GM23248 (cell line): Measurements from ENCODE around the gene SLC26A8. TPM values are rescaled to one million over a fixed set of nuclear protein-coding genes. Genes with fewer than 3 reads are reported as not detected.
A peak's percentile ranks its signal among the peaks of the same experiment; 100 is the strongest.

Source experiments
- DNase-seq: peaks from one replicate; pipeline ENCODE4 v3.0.0-alpha.2; 2015
- H2AFZ ChIP-seq: fragments of 200-600 bp; sonication (generic); 2 replicates; pipeline ENCODE4 v1.6.1; 2016; ENCODE audit warnings: antibody characterized with exemption
- H3F3A ChIP-seq: fragments of 200-600 bp; sonication (generic); 2 replicates; pipeline ENCODE4 v1.6.1; 2016; ENCODE audit warnings: mild to moderate bottlenecking, antibody characterized with exemption, mixed run types; ENCODE audit not compliant: insufficient read depth
- H3K27ac ChIP-seq: fragments of 200-600 bp; sonication (generic); 2 replicates; pipeline ENCODE4 v1.5.1; 2016; ENCODE audit warnings: mild to moderate bottlenecking
- H3K27me3 ChIP-seq: fragments of 200-600 bp; sonication (generic); replicated peaks from 2 replicates; pipeline ENCODE4 v1.6.1; 2016; ENCODE audit warnings: mild to moderate bottlenecking; ENCODE audit not compliant: insufficient read depth
- H3K36me3 ChIP-seq: fragments of 200-600 bp; sonication (generic); 2 replicates; pipeline ENCODE4 v1.6.1; 2016; ENCODE audit warnings: low read depth, mild to moderate bottlenecking
- H3K4me1 ChIP-seq: fragments of 200-600 bp; sonication (generic); 2 replicates; pipeline ENCODE4 v1.6.1; 2016; ENCODE audit warnings: mild to moderate bottlenecking; ENCODE audit not compliant: insufficient read depth
- H3K4me2 ChIP-seq: fragments of 200-600 bp; sonication (generic); one replicate; pipeline ENCODE4 v1.6.1; 2016; ENCODE audit warnings: mild to moderate bottlenecking; ENCODE audit not compliant: unreplicated experiment
- H3K4me3 ChIP-seq: fragments of 200-600 bp; sonication (generic); 2 replicates; pipeline ENCODE4 v1.5.1; 2016; ENCODE audit warnings: mild to moderate bottlenecking
- H3K79me2 ChIP-seq: fragments of 200-600 bp; sonication (generic); 2 replicates; pipeline ENCODE4 v1.6.1; 2016; ENCODE audit warnings: mild to moderate bottlenecking; ENCODE audit not compliant: insufficient read depth
- H3K9ac ChIP-seq: fragments of 200-600 bp; sonication (generic); 2 replicates; pipeline ENCODE4 v1.6.1; 2016; ENCODE audit warnings: mild to moderate bottlenecking
- H3K9me2 ChIP-seq: fragments of 200-600 bp; sonication (generic); 2 replicates; pipeline ENCODE4 v1.6.1; 2016; ENCODE audit warnings: mixed run types, mild to moderate bottlenecking, moderate library complexity; ENCODE audit not compliant: insufficient read depth
- H3K9me3 ChIP-seq: fragments of 200-600 bp; sonication (generic); one replicate; pipeline ENCODE4 v1.6.1; 2017; ENCODE audit warnings: low read depth
- H4K20me1 ChIP-seq: fragments of 200-600 bp; sonication (generic); 2 replicates; pipeline ENCODE4 v1.6.0; 2016; ENCODE audit not compliant: insufficient read depth
- EZH2 ChIP-seq: fragments of 200-600 bp; sonication (generic); IDR thresholded peaks from 2 replicates; pipeline ENCODE4 v1.6.1; 2018; ENCODE audit warnings: antibody characterized with exemption, mild to moderate bottlenecking; ENCODE audit not compliant: insufficient read depth, poor library complexity, severe bottlenecking
- EZH2phosphoT487 ChIP-seq: fragments of 200-600 bp; sonication (generic); IDR thresholded peaks from 2 replicates; pipeline ENCODE4 v1.6.1; 2018; ENCODE audit warnings: antibody characterized with exemption, moderate library complexity, mild to moderate bottlenecking, low read depth; ENCODE audit not compliant: insufficient read depth
- WGBS, 2 experiments: methylation state at CpG; one replicate each; pipeline ENCODE4 v1.1.6; 2015 to 2017; ENCODE audit warnings: low lambda C conversion rate in 2 of 2, low coverage in 1 of 2; ENCODE audit errors: missing lambda C conversion rate in 2 of 2; 5-methylcytosine and 5-hydroxymethylcytosine counted together
- in situ Hi-C: fragments of 300-500 bp; cut with MboI; formaldehyde crosslinking; loops from 2 replicates; pipeline ENCODE4 v1.15.0; 2020
- polyA plus RNA-seq: library from polyadenylated mRNA; unstranded; fragments of >200 nt; fragmentation: Nextera tagmentation; extraction: Ambion mirVana; gene quantifications from 2 replicates; pipeline ENCODE4 v1.2.1, GENCODE V29; 2016
- total RNA-seq: library from RNA; depleted of rRNA; stranded (reverse); fragments of >200 nt; shearing (Covaris generic); gene quantifications from 2 replicates; pipeline ENCODE4 v1.2.3, GENCODE V29; 2014

SLC26A8 gene
- total and polyA plus RNA-seq, 2 experiments from 2014 or later: not detected

GRCh38 chr6:36067374-36068011 is 43.1 kb upstream of the SLC26A8 start:
- Histone ChIP-seq H2AFZ (no peak overlapping the region), H3K9me2 (no peaks in the 10 kb centered on the region), H3K79me2 (peaks cover 100% of the 10 kb centered on the region), H3K9ac (no peak overlapping the region), H3K4me3 (no peak overlapping the region), H3K36me3 (no peaks in the 10 kb centered on the region), H3K27ac (no peak overlapping the region), H3K27me3 (no peaks in the 10 kb centered on the region), H3K4me2 (no peak overlapping the region), H3K9me3 (no peaks in the 10 kb centered on the region), H4K20me1 (peaks cover 20% of the 10 kb centered on the region), H3K4me1 (peaks cover 28% of the 10 kb centered on the region), H3F3A (peaks cover 20% of the 10 kb centered on the region)
- WGBS, 2 experiments: 57 to 62% methylated on average over 3 of the region's 3 CpGs
- no peak for TF ChIP-seq EZH2
- no peak for TF ChIP-seq EZH2phosphoT487
- in situ Hi-C loops: no loop called here
- DNase-seq: peak; percentile 51

- in situ Hi-C loops: no loop called here
- Histone ChIP-seq H3K4me2 (no peak overlapping the region), H3K4me3 (no peak overlapping the region), H3K36me3 (no peaks in the 10 kb centered on the region), H3K4me1 (peaks cover 28% of the 10 kb centered on the region), H3K79me2 (peaks cover 100% of the 10 kb centered on the region), H3K9me2 (no peaks in the 10 kb centered on the region), H3K9me3 (no peaks in the 10 kb centered on the region), H2AFZ (no peak overlapping the region), H3K9ac (no peak overlapping the region), H3F3A (peaks cover 20% of the 10 kb centered on the region), H3K27me3 (no peaks in the 10 kb centered on the region), H3K27ac (no peak overlapping the region), H4K20me1 (peaks cover 20% of the 10 kb centered on the region)
- TF ChIP-seq EZH2 (no peak), EZH2phosphoT487 (no peak)
- no peak for DNase-seq
- 93 to 96% methylated on average over 2 of the region's 2 CpGs for WGBS, 2 experiments
These were observed 42.4 kb upstream of the SLC26A8 start for GRCh38 chr6:36066817-36067216.

- Histone ChIP-seq H3K9ac (no peak overlapping the region), H3K4me2 (peak overlapping the region; percentile 16), H3K9me2 (no peaks in the 10 kb centered on the region), H3K36me3 (0 out of 2 replicates have a peak, but pooled peaks cover 3% of the 10 kb centered on the region), H3F3A (peaks cover 20% of the 10 kb centered on the region), H3K4me1 (peaks cover 28% of the 10 kb centered on the region), H3K4me3 (no peak overlapping the region), H2AFZ (no peak overlapping the region), H4K20me1 (peaks cover 20% of the 10 kb centered on the region), H3K27me3 (no peaks in the 10 kb centered on the region), H3K9me3 (no peaks in the 10 kb centered on the region), H3K79me2 (peaks cover 100% of the 10 kb centered on the region), H3K27ac (no peak overlapping the region)
- TF ChIP-seq EZH2phosphoT487 (no peak), EZH2 (no peak)
- in situ Hi-C loops: no loop called here
- no peak for DNase-seq
These were observed 41.5 kb upstream of the SLC26A8 start for GRCh38 chr6:36065916-36066315.

GRCh38 chr6:36064770-36065396 is 40.4 kb upstream of the SLC26A8 start:
- H3K27me3 ChIP-seq: no peaks in the 10 kb centered on the region
- no peaks in the 10 kb centered on the region for H3K9me2 ChIP-seq
- H3F3A ChIP-seq: peaks cover 20% of the 10 kb centered on the region
- no peak overlapping the region for H3K27ac ChIP-seq
- no peak overlapping the region for H3K9ac ChIP-seq
- no peak overlapping the region for H3K4me3 ChIP-seq
- no peak overlapping the region for H3K4me2 ChIP-seq
- peaks cover 20% of the 10 kb centered on the region for H4K20me1 ChIP-seq
- DNase-seq: no peak
- WGBS, 2 experiments: 74 to 76% methylated on average over 3 of the region's 3 CpGs
- no peaks in the 10 kb centered on the region for H3K9me3 ChIP-seq
- H3K4me1 ChIP-seq: peaks cover 28% of the 10 kb centered on the region
- in situ Hi-C loops: no loop called here
- H3K36me3 ChIP-seq: peaks cover 7% of the 10 kb centered on the region; the same call in 1 of the 2 replicates
- TF ChIP-seq EZH2phosphoT487: no peak
- H3K79me2 ChIP-seq: peaks cover 100% of the 10 kb centered on the region
- no peak overlapping the region for H2AFZ ChIP-seq
